ENCODE data around the gene CAND2. TPM values are rescaled to one million over a fixed set of nuclear protein-coding genes. Genes with fewer than 3 reads are reported as not detected.

CAND2 gene
- total RNA-seq = 16.8 TPM

GRCh38 chr3:12796171-12797123 lies at the start of gene CAND2:
CAND2 (plus strand) TSS chr3:12796680; CDS start chr3:12796721, 41 bp downstream.

GRCh38 chr3:12759097-12759679 lies 37.3 kb upstream of the CAND2 start, which contains the start of gene TMEM40:
TMEM40 (minus strand) TSS chr3:12759259; CDS start chr3:12749832, 9,427 bp downstream.

GRCh38 chr3:12841149-12841969 lies 44.9 kb downstream of the CAND2 start, which contains the start of gene RPL32:
RPL32 (minus strand) TSS chr3:12841565; CDS start chr3:12840237, 1,328 bp downstream.

Small RNA genes within 50 kb of the gene (small RNA-seq; reads per million reads assigned to genes)
- gene AC034198.1 = not detected

Other genes starting within 250 kb of the CAND2 start
- 34.1 TPM for gene MKRN2, start 239.6 kb upstream of the CAND2 start, total RNA-seq
- gene RAF1, start 132.6 kb upstream of the CAND2 start, total RNA-seq = 110 TPM
- not detected for gene TMEM40, start 37.4 kb upstream of the CAND2 start, total RNA-seq
- gene RPL32, start 44.9 kb downstream of the CAND2 start, total RNA-seq = 1,365 TPM